Heart left ventricle (tissue), 16 donors: ENCODE data around the gene COX6B2. TPM values are rescaled to one million over a fixed set of nuclear protein-coding genes. Genes with fewer than 3 reads are reported as not detected.

Source experiments
- ATAC-seq, 4 donors: fragments of 200-7000 bp; cut with Tn5 transposase; one replicate each; pipeline ENCODE4 v1.9.1; 2020 to 2022; ENCODE audit warnings: moderate library complexity in 4 of 4, mild to moderate bottlenecking in 3 of 4, moderate number of reproducible peaks in 1 of 4
- DNase-seq, 5 donors: peaks; one replicate each; pipeline ENCODE4 v3.0.0-alpha.2; 2020
- H3K27ac ChIP-seq, 12 donors: fragments of 200-600 bp; sonication (generic) in 4 of 12; one replicate each; pipeline versions ENCODE4 v1.5.0 to v1.8.0; 2016 to 2022; ENCODE audit warnings: mild to moderate bottlenecking in 2 of 12
- H3K27me3 ChIP-seq, 9 donors: fragments of 200-600 bp; sonication (generic) in 2 of 9; one replicate each; pipeline versions ENCODE4 v1.5.1 to v1.8.0; 2016 to 2022; ENCODE audit warnings: mild to moderate bottlenecking in 3 of 9
- H3K36me3 ChIP-seq, 9 donors: fragments of 200-600 bp; sonication (generic) in 2 of 9; one replicate each; pipeline versions ENCODE4 v1.5.0 to v1.8.0; 2018 to 2022; ENCODE audit warnings: mild to moderate bottlenecking in 2 of 9
- H3K4me1 ChIP-seq, 12 donors: fragments of 200-600 bp; sonication (generic) in 4 of 12; one replicate each; pipeline versions ENCODE4 v1.5.0 to v1.8.0; 2016 to 2022; ENCODE audit warnings: mild to moderate bottlenecking in 3 of 12
- H3K4me3 ChIP-seq, 12 donors: fragments of 200-600 bp; sonication (generic) in 4 of 12; one replicate each; pipeline versions ENCODE4 v1.5.0 to v1.8.0; 2017 to 2022; ENCODE audit warnings: mild to moderate bottlenecking in 9 of 12, moderate library complexity in 4 of 12
- H3K9me3 ChIP-seq, 12 donors: fragments of 200-600 bp; sonication (generic) in 4 of 12; one replicate each; pipeline versions ENCODE4 v1.5.0 to v1.8.0; 2016 to 2022; ENCODE audit warnings: mild to moderate bottlenecking in 1 of 12
- CTCF ChIP-seq, 12 donors: fragments of 200-600 bp; sonication (generic) in 4 of 12; IDR thresholded peaks; one replicate each; pipeline versions ENCODE4 v1.5.0 to v1.8.0; 2018 to 2022; ENCODE audit warnings: antibody characterized with exemption in 12 of 12, mild to moderate bottlenecking in 5 of 12
- POLR2A ChIP-seq, 2 donors: fragments of 450-650 bp; IDR thresholded peaks; one replicate each; pipeline ENCODE4 v1.6.1; 2017; ENCODE audit warnings: antibody characterized with exemption in 2 of 2, mild to moderate bottlenecking in 2 of 2, moderate library complexity in 2 of 2
- WGBS, 4 donors: extraction: QIAGEN DNeasy Blood & Tissue Kit in 2 of 4; methylation state at CpG; one replicate each; pipeline versions ENCODE4 v1.1.5 to v1.1.7; 2013 to 2018; 5-methylcytosine and 5-hydroxymethylcytosine counted together
- intact Hi-C, 10 donors: fragments of 100-400 bp; cut with DNase I; formaldehyde crosslinking; loops; one replicate each; pipeline versions ENCODE4 v1.11.1 to v1.14.2; 2022
- polyA plus RNA-seq, 2 donors: library from polyadenylated mRNA; stranded (reverse); fragments of 200-250 nt; gene quantifications; one replicate each; pipeline ENCODE4 v1.2.3, GENCODE V29; 2013
- total RNA-seq, 9 donors: library from RNA; depleted of rRNA in 2 of 9; stranded (reverse); fragments of >200 nt in 2 of 9; fragmentation: NEBNext Ultra II Directional in 3 of 9; extraction: Animal tissue kit (Norgen Biotek cat#: 25700) in 3 of 9; gene quantifications; one replicate each; pipeline versions ENCODE4 v1.1.0 to v1.2.4, GENCODE V29; 2016 to 2023
- donor health status: ischemic (EF 13 %, LVEDD 7.1; RV severe dilation, severe dysfunction).
- donor health status: healthy with polysubstance abuse.
- donor health status: DM: no; HTN: yes; CAD: no.
- donor health status: DM: no; HTN: no; CAD: no.
- donor health status: ischemic (EF 25% LVEDD 6.9; RV normal size, moderate dysfunction).
- donor health status: ischemic (EF 25% LVEDD 5.7; RV mildly dilated, moderate dysfunction).
- donor health status: healthy.
- donor health status: DM: yes; HTN: yes; CAD: no.
- donor health status: ischemic (EF 35%, LVEDD 5.7; RV mildly dilated, moderate dysfunction).
- donor health status: nonischemic (EF 11% LVEDD 7.7; RV severe dilation, severe dysfunction).
- donor health status: DM: yes; HTN: yes; CAD: no.
- donor health status: PGD.
- donor health status: ischemic (EF 29% LVEDD 5.4; RV normal size, mild dysfunction).
- donor health status: nonischemic (EF 23%, LVEDD 6.1; RV moderate dilation, normal function).

The COX6B2 gene
- total and polyA plus RNA-seq, 11 donors, result 0.16 TPM; not detected in 10

- Histone ChIP-seq H3K27me3 (peaks cover 0 to 23% (median 8%) of the 10 kb centered on the region in 9 donors), H3K36me3 (peaks cover 0 to 31% (median 15%) of the 10 kb centered on the region in 9 donors), H3K27ac (no peak overlapping the region), H3K4me1 (peaks cover 0 to 8% (median 0%) of the 10 kb centered on the region in 12 donors), H3K4me3 (no peak overlapping the region), H3K9me3 (no peaks in the 10 kb centered on the region)
- DNase-seq, result no peak
- no peak for TF ChIP-seq CTCF (IDR thresholded peaks at IDR 0.05)
- TF ChIP-seq POLR2A (IDR thresholded peaks at IDR 0.05), result no peak
- intact Hi-C loops, result no loop called here
- ATAC-seq, result no peak
- 89 to 96% (median 89%) methylated on average over 20 to 41 of the region's 41 CpGs for WGBS, 4 donors
Measured at GRCh38 chr19:55346725-55347441, 7.6 kb downstream of the COX6B2 start.

- WGBS, 4 donors, result 85 to 87% (median 86%) methylated on average over 35 to 43 of the region's 43 CpGs
- peak in 3 of 4 donors; percentile 26 to 38 (median 27) for ATAC-seq
- H3K4me1 ChIP-seq, result peaks cover 0 to 15% (median 5%) of the 10 kb centered on the region in 12 donors
- TF ChIP-seq CTCF (IDR thresholded peaks at IDR 0.05) (no peak), POLR2A (IDR thresholded peaks at IDR 0.05) (no peak)
- peaks cover 0 to 33% (median 15%) of the 10 kb centered on the region in 9 donors for H3K36me3 ChIP-seq
- H3K4me3 ChIP-seq, result no peak overlapping the region
- H3K27ac ChIP-seq, result no peak overlapping the region
- H3K27me3 ChIP-seq, result peaks cover 0 to 15% (median 0%) of the 10 kb centered on the region in 9 donors
- intact Hi-C loops, result loop anchor here in 1 of 10 donors (2.0 kb wide), 1 partner anchor 35 kb away; no protein-coding TSS in a partner anchor
- DNase-seq, result peak; percentile 32 to 75 (median 52)
- H3K9me3 ChIP-seq, result no peaks in the 10 kb centered on the region
Measured at GRCh38 chr19:55345818-55346724, 8.4 kb downstream of the COX6B2 start.

DNA sequence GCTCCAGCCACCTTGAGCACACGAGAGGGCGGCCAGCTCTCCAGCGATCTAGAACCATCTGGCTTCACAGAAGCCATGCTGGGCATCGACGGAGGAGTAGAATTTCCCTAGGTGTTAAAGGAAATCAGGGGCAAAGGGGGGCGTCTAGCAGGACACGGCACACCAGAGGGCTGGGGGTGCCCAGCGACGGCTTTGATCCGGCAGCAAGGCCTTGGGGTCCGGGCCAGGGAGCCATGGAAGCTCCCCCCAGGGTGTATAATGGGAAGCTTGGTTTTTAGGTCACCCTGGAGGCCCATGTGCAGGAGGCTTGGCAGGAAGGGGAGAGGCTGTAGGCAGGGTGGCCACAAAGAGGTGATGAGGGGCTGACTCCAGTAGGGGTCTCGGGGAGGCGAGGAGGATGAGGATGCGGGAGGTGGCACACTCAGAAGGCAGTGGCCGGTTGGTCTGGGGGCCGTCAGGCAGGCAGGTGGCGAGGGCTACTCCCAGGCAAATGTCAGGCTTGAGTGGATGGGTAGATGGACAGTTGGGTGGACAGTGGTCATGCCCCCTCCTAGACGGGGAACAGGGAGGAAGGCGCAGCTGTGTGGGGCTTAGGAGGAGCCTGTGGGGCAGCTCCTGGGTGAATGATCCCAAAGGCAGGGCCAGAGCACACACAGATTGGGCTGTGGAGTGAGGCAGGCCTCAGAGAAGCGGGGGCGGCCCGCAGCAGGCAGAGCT, 9.3 kb downstream of the COX6B2 start:
- H3K27me3 ChIP-seq, result peaks cover 0 to 7% (median 0%) of the 10 kb centered on the region in 9 donors
- TF ChIP-seq POLR2A (IDR thresholded peaks at IDR 0.05) (no peak), CTCF (IDR thresholded peaks at IDR 0.05) (no peak)
- H3K4me1 ChIP-seq, result peaks cover 0 to 23% (median 12%) of the 10 kb centered on the region in 12 donors
- H3K4me3 ChIP-seq, result no peak overlapping the region
- no peaks in the 10 kb centered on the region for H3K9me3 ChIP-seq
- ATAC-seq (no peak), DNase-seq (no peak)
- peaks cover 0 to 33% (median 15%) of the 10 kb centered on the region in 9 donors for H3K36me3 ChIP-seq
- H3K27ac ChIP-seq, result no peak overlapping the region
- 81 to 91% (median 90%) methylated on average over 18 to 22 of the region's 22 CpGs for WGBS, 4 donors
- intact Hi-C loops, result loop anchor here in 1 of 10 donors (2.0 kb wide), 1 partner anchor 36 kb away; no protein-coding TSS in a partner anchor
